Neuronal stem cell (in vitro differentiated cells): ENCODE data around the gene C22orf15.

ENCODE experiments used
- DNase-seq: peaks from one replicate; pipeline ENCODE4 v3.0.0-alpha.2; 2013; ENCODE audit warnings: low spot score
- H2AFZ ChIP-seq: one replicate; pipeline ENCODE4 v1.6.1; 2013; ENCODE audit warnings: mild to moderate bottlenecking, low read length, inconsistent platforms
- H2AK5ac ChIP-seq: 2 replicates; pipeline ENCODE4 v1.6.1; 2013; ENCODE audit warnings: low read depth, mild to moderate bottlenecking, inconsistent platforms, low read length, moderate library complexity, mixed read lengths
- H2BK120ac ChIP-seq: 2 replicates; pipeline ENCODE4 v1.6.1; 2013; ENCODE audit warnings: low read depth, mild to moderate bottlenecking, inconsistent platforms, low read length, moderate library complexity, mixed read lengths
- H2BK12ac ChIP-seq: one replicate; pipeline ENCODE4 v1.6.1; 2013; ENCODE audit warnings: low read length, inconsistent platforms
- H2BK15ac ChIP-seq: 2 replicates; pipeline ENCODE4 v1.6.1; 2013; ENCODE audit warnings: mild to moderate bottlenecking, low read length, inconsistent platforms, mixed read lengths
- H2BK5ac ChIP-seq: one replicate; pipeline ENCODE4 v1.6.1; 2013; ENCODE audit warnings: inconsistent platforms, mild to moderate bottlenecking, low read length, moderate library complexity
- H3K14ac ChIP-seq: one replicate; pipeline ENCODE4 v1.6.1; 2013; ENCODE audit warnings: low read length, inconsistent platforms
- H3K18ac ChIP-seq: 2 replicates; pipeline ENCODE4 v1.6.1; 2013; ENCODE audit warnings: low read length, inconsistent platforms
- H3K23ac ChIP-seq: 2 replicates; pipeline ENCODE4 v1.6.1; 2013; ENCODE audit warnings: low read depth, mild to moderate bottlenecking, mixed read lengths, low read length, inconsistent platforms; ENCODE audit not compliant: poor library complexity
- H3K27ac ChIP-seq: replicated peaks from 3 replicates; pipeline ENCODE4 v1.5.1; 2013; ENCODE audit warnings: low read length, inconsistent platforms
- H3K27me3 ChIP-seq, 3 experiments: 2 replicates each; pipeline ENCODE4 v1.6.1; 2013; ENCODE audit warnings: low read length in 3 of 3, mild to moderate bottlenecking in 2 of 3, inconsistent platforms in 1 of 3, low read depth in 1 of 3, mixed read lengths in 1 of 3, moderate library complexity in 1 of 3; ENCODE audit not compliant: control insufficient read depth in 3 of 3, insufficient read depth in 3 of 3
- H3K36me3 ChIP-seq, 2 donors: replicated peaks in 1 of 2; 2 replicates each; pipeline ENCODE4 v1.6.1; 2013; ENCODE audit warnings: low read length in 2 of 2; ENCODE audit not compliant: control insufficient read depth in 2 of 2, insufficient read depth in 2 of 2
- H3K4ac ChIP-seq: 2 replicates; pipeline ENCODE4 v1.6.1; 2013; ENCODE audit warnings: inconsistent platforms, mild to moderate bottlenecking, low read length, moderate library complexity
- H3K4me1 ChIP-seq, 2 donors: 1 replicate in 1 of 2; 2 replicates in 1 of 2; pipeline ENCODE4 v1.6.1; 2013; ENCODE audit warnings: low read length in 2 of 2, low read depth in 1 of 2; ENCODE audit not compliant: control insufficient read depth in 2 of 2, insufficient read depth in 1 of 2
- H3K4me2 ChIP-seq: one replicate; pipeline ENCODE4 v1.6.1; 2013; ENCODE audit warnings: mild to moderate bottlenecking, low read length, inconsistent platforms; ENCODE audit not compliant: insufficient read depth, poor library complexity, severe bottlenecking
- H3K4me3 ChIP-seq, 2 donors: 2 replicates each; pipeline ENCODE4 v1.5.1; 2013; ENCODE audit warnings: low read length in 2 of 2, mild to moderate bottlenecking in 2 of 2, inconsistent platforms in 1 of 2, moderate library complexity in 1 of 2
- H3K79me1 ChIP-seq: one replicate; pipeline ENCODE4 v1.6.1; 2013; ENCODE audit warnings: low read depth, mild to moderate bottlenecking, inconsistent platforms, low read length, moderate library complexity
- H3K9ac ChIP-seq: one replicate; pipeline ENCODE4 v1.6.1; 2013; ENCODE audit warnings: mild to moderate bottlenecking, low read depth, low read length, inconsistent platforms; ENCODE audit not compliant: poor library complexity
- H3K9me3 ChIP-seq, 2 donors: replicated peaks in 1 of 2; 2 replicates each; pipeline versions ENCODE3 to v1.6.1; 2013; ENCODE audit warnings: low read length in 2 of 2, mild to moderate bottlenecking in 2 of 2, inconsistent platforms in 1 of 2, low read depth in 1 of 2, mixed read lengths in 1 of 2, moderate library complexity in 1 of 2; ENCODE audit not compliant: control insufficient read depth in 2 of 2, insufficient read depth in 1 of 2
- H4K8ac ChIP-seq: one replicate; pipeline ENCODE4 v1.6.1; 2013; ENCODE audit warnings: low read depth, mild to moderate bottlenecking, inconsistent platforms, low read length, moderate library complexity
- H4K91ac ChIP-seq: one replicate; pipeline ENCODE4 v1.6.1; 2013; ENCODE audit warnings: low read length, low read depth, mild to moderate bottlenecking, inconsistent platforms; ENCODE audit not compliant: poor library complexity
- WGBS, 2 donors: extraction: QIAGEN DNeasy Blood & Tissue Kit; methylation state at CpG; one replicate each; pipeline ENCODE4 v1.1.7; 2013; ENCODE audit warnings: missing lambda C conversion rate in 2 of 2, mixed read lengths in 1 of 2; ENCODE audit not compliant: insufficient read length in 2 of 2, insufficient replicate concordance in 1 of 2; ENCODE audit errors: extremely low coverage in 2 of 2; 5-methylcytosine and 5-hydroxymethylcytosine counted together

The C22orf15 gene

GRCh38 chr22:23756891-23757290 is 5.9 kb upstream of the C22orf15 start:
- H4K91ac ChIP-seq = no peak overlapping the region
- H3K36me3 ChIP-seq = no peaks in the 10 kb centered on the region
- H2AFZ ChIP-seq = no peak overlapping the region
- H2BK15ac ChIP-seq = no peak overlapping the region
- H3K9me3 ChIP-seq = no peaks in the 10 kb centered on the region
- H2BK12ac ChIP-seq = no peak overlapping the region
- H3K9ac ChIP-seq = no peak overlapping the region
- no peak overlapping the region for H2BK5ac ChIP-seq
- no peak overlapping the region for H4K8ac ChIP-seq
- H3K18ac ChIP-seq = no peak overlapping the region
- H3K14ac ChIP-seq = no peak overlapping the region
- H3K4me1 ChIP-seq = no peaks in the 10 kb centered on the region
- no peak overlapping the region for H3K23ac ChIP-seq
- no peak overlapping the region for H2AK5ac ChIP-seq
- H2BK120ac ChIP-seq = no peak overlapping the region
- H3K4ac ChIP-seq = no peak overlapping the region
- no peak overlapping the region for H3K4me3 ChIP-seq
- no peak for DNase-seq
- H3K27me3 ChIP-seq = no peaks in the 10 kb centered on the region
- WGBS, 2 donors = no CpG with 5 or more reads among the region's 4 CpGs
- H3K79me1 ChIP-seq = no peaks in the 10 kb centered on the region
- H3K27ac ChIP-seq = no peak overlapping the region
- H3K4me2 ChIP-seq = no peak overlapping the region

GRCh38 chr22:23759566-23759965 is 3.2 kb upstream of the C22orf15 start:
- no peak overlapping the region for H4K91ac ChIP-seq
- no peak overlapping the region for H3K4me2 ChIP-seq
- WGBS, 2 donors = no CpG with 5 or more reads among the region's 4 CpGs
- H3K79me1 ChIP-seq = no peaks in the 10 kb centered on the region
- H2BK120ac ChIP-seq = no peak overlapping the region
- no peaks in the 10 kb centered on the region for H3K9me3 ChIP-seq
- no peak overlapping the region for H2BK12ac ChIP-seq
- H2AK5ac ChIP-seq = no peak overlapping the region
- H2AFZ ChIP-seq = no peak overlapping the region
- no peak overlapping the region for H3K9ac ChIP-seq
- no peak for DNase-seq
- no peak overlapping the region for H3K4me3 ChIP-seq
- no peak overlapping the region for H2BK5ac ChIP-seq
- H3K36me3 ChIP-seq = no peaks in the 10 kb centered on the region
- no peak overlapping the region for H3K18ac ChIP-seq
- peaks cover 9 to 17% of the 10 kb centered on the region in 2 donors for H3K4me1 ChIP-seq
- no peak overlapping the region for H3K14ac ChIP-seq
- H3K4ac ChIP-seq = no peak overlapping the region
- H2BK15ac ChIP-seq = no peak overlapping the region
- no peak overlapping the region for H4K8ac ChIP-seq
- no peaks in the 10 kb centered on the region for H3K27me3 ChIP-seq
- no peak overlapping the region for H3K23ac ChIP-seq
- H3K27ac ChIP-seq = no peak overlapping the region

- H3K4me3 ChIP-seq = no peak overlapping the region
- H2AK5ac ChIP-seq = no peak overlapping the region
- H3K18ac ChIP-seq = no peak overlapping the region
- no peak for DNase-seq
- peaks cover 0 to 3% of the 10 kb centered on the region in 2 donors for H3K36me3 ChIP-seq
- H3K4me2 ChIP-seq = no peak overlapping the region
- no peak overlapping the region for H2AFZ ChIP-seq
- H3K4ac ChIP-seq = no peak overlapping the region
- no CpG with 5 or more reads among the region's 6 CpGs for WGBS, 2 donors
- no peak overlapping the region for H3K27ac ChIP-seq
- peak overlapping the region; percentile 25 for H3K23ac ChIP-seq
- H3K9ac ChIP-seq = peak overlapping the region; percentile 30
- peaks cover 9 to 17% of the 10 kb centered on the region in 2 donors for H3K4me1 ChIP-seq
- H2BK12ac ChIP-seq = no peak overlapping the region
- no peak overlapping the region for H2BK120ac ChIP-seq
- H3K9me3 ChIP-seq = no peaks in the 10 kb centered on the region
- no peak overlapping the region for H4K91ac ChIP-seq
- H2BK15ac ChIP-seq = no peak overlapping the region
- no peaks in the 10 kb centered on the region for H3K79me1 ChIP-seq
- H3K14ac ChIP-seq = no peak overlapping the region
- H2BK5ac ChIP-seq = no peak overlapping the region
- H3K27me3 ChIP-seq = no peaks in the 10 kb centered on the region
- no peak overlapping the region for H4K8ac ChIP-seq
Observed at GRCh38 chr22:23760056-23760455, 2.7 kb upstream of the C22orf15 start.

GRCh38 chr22:23763579-23763945 is 772 bp downstream of the C22orf15 start:
- no peak overlapping the region for H2BK5ac ChIP-seq
- DNase-seq = no peak
- H3K4me2 ChIP-seq = peak overlapping the region; percentile 19
- peak overlapping the region; percentile 71 for H2AK5ac ChIP-seq
- no peak overlapping the region for H3K9ac ChIP-seq
- H3K4me3 ChIP-seq = no peak overlapping the region
- no CpG with 5 or more reads among the region's 17 CpGs for WGBS, 2 donors
- no peak overlapping the region for H3K14ac ChIP-seq
- no peak overlapping the region for H2BK120ac ChIP-seq
- no peak overlapping the region for H2AFZ ChIP-seq
- H3K4me1 ChIP-seq = peaks cover 13 to 22% of the 10 kb centered on the region in 2 donors
- no peaks in the 10 kb centered on the region for H3K9me3 ChIP-seq
- H3K36me3 ChIP-seq = peaks cover 0 to 13% of the 10 kb centered on the region in 2 donors
- H3K27me3 ChIP-seq = no peaks in the 10 kb centered on the region
- H3K27ac ChIP-seq = no peak overlapping the region
- H3K79me1 ChIP-seq = no peaks in the 10 kb centered on the region
- H3K18ac ChIP-seq = peak overlapping the region; percentile 44
- H3K4ac ChIP-seq = no peak overlapping the region
- H4K91ac ChIP-seq = no peak overlapping the region
- H2BK15ac ChIP-seq = peak overlapping the region; percentile 28
- H4K8ac ChIP-seq = no peak overlapping the region
- no peak overlapping the region for H3K23ac ChIP-seq
- H2BK12ac ChIP-seq = no peak overlapping the region
